Suprapubic skin (tissue), 3 donors: ENCODE measurements around the gene RELCH.

ENCODE experiments used
- CTCF ChIP-seq, 2 donors: fragments of 200-600 bp in 1 of 2; fragments of 450-650 bp in 1 of 2; sonication (generic) in 1 of 2; IDR thresholded peaks; one replicate each; pipeline ENCODE4 v1.5.1; 2016 to 2019; ENCODE audit warnings: antibody characterized with exemption in 2 of 2, mild to moderate bottlenecking in 1 of 2, moderate library complexity in 1 of 2
- POLR2A ChIP-seq, 2 donors: fragments of 450-650 bp; IDR thresholded peaks; one replicate each; pipeline ENCODE4 v1.6.1; 2017; ENCODE audit warnings: antibody characterized with exemption in 2 of 2, mild to moderate bottlenecking in 2 of 2, moderate library complexity in 2 of 2

- TF ChIP-seq CTCF (IDR thresholded peaks at IDR 0.05) (no peak), POLR2A (IDR thresholded peaks at IDR 0.05) (no peak)
Observed at GRCh38 chr18:62239475-62239874, 52.4 kb downstream of the RELCH start.
